SK-N-SH (cell line): ENCODE measurements around the gene GLIS1. TPM values are rescaled to one million over a fixed set of nuclear protein-coding genes. Genes with fewer than 3 reads are reported as not detected.

Experiments used
- CTCF ChIA-PET: fragments of 300-600, 350-600 bp; formaldehyde crosslinking; extraction: SDS; loops from one replicate; lab custom pipeline; 2021; lab: Yijun Ruan, JAX
- POLR2A ChIA-PET: fragments of 350-600 bp; sonication (Branson Sonifier 250); formaldehyde crosslinking; extraction: SDS; loops from one replicate; lab custom pipeline; 2020; ENCODE audit warnings: antibody characterized with exemption, inconsistent platforms; lab: Yijun Ruan, JAX
- DNase-seq: peaks from one replicate; pipeline ENCODE4 v3.0.0; 2012
- H2AFZ ChIP-seq: fragments of 200-600 bp; sonication (generic); 2 replicates; pipeline ENCODE4 v1.8.1; 2016; ENCODE audit warnings: antibody characterized with exemption, mild to moderate bottlenecking, low read depth
- H3F3A ChIP-seq: fragments of 200-600 bp; sonication (generic); replicated peaks from 2 replicates; pipeline ENCODE3; 2016; ENCODE audit warnings: antibody characterized with exemption, mild to moderate bottlenecking; ENCODE audit not compliant: insufficient read depth
- H3K27ac ChIP-seq, 2 experiments: fragments of 200-500 bp in 1 of 2; fragments of 200-600 bp in 1 of 2; sonication (Bioruptor generic) in 1 of 2; sonication (generic), shearing (Covaris generic) in 1 of 2; 2 replicates each; pipeline versions ENCODE4 v1.5.1 to v1.6.1; 2014 to 2016; ENCODE audit warnings: low read depth in 2 of 2, inconsistent platforms in 1 of 2, low read length in 1 of 2, mild to moderate bottlenecking in 1 of 2, mixed read lengths in 1 of 2
- H3K27me3 ChIP-seq: fragments of 200-600 bp; sonication (generic), shearing (Covaris generic); 2 replicates; pipeline ENCODE4 v1.6.1; 2016; ENCODE audit warnings: mixed run types; ENCODE audit not compliant: insufficient read depth
- H3K36me3 ChIP-seq, 2 experiments: fragments of 200-500 bp in 1 of 2; fragments of 200-600 bp in 1 of 2; sonication (Bioruptor generic) in 1 of 2; sonication (generic) in 1 of 2; replicated peaks in 1 of 2; 2 replicates each; pipeline versions ENCODE3 to v1.5.1; 2014 to 2016; ENCODE audit warnings: low read length in 1 of 2, mild to moderate bottlenecking in 1 of 2; ENCODE audit not compliant: insufficient read depth in 2 of 2, control insufficient read depth in 1 of 2
- H3K4me1 ChIP-seq, 2 experiments: fragments of 200-500 bp in 1 of 2; fragments of 200-600 bp in 1 of 2; sonication (Bioruptor generic) in 1 of 2; sonication (generic), shearing (Covaris generic) in 1 of 2; 2 replicates each; pipeline versions ENCODE4 v1.5.1 to v1.6.1; 2014 to 2016; ENCODE audit warnings: low read depth in 1 of 2, low read length in 1 of 2, mixed run types in 1 of 2; ENCODE audit not compliant: insufficient read depth in 2 of 2, control insufficient read depth in 1 of 2
- H3K4me2 ChIP-seq: fragments of 200-600 bp; sonication (generic), shearing (Covaris generic); 2 replicates; pipeline ENCODE4 v1.6.1; 2017; ENCODE audit warnings: mixed run types
- H3K4me3 ChIP-seq, 2 experiments: fragments of 200-500 bp in 1 of 2; fragments of 200-600 bp in 1 of 2; sonication (Bioruptor generic) in 1 of 2; sonication (generic), shearing (Covaris generic) in 1 of 2; 2 replicates each; pipeline versions ENCODE4 v1.5.1 to v1.8.1; 2014 to 2016; ENCODE audit warnings: low read depth in 2 of 2, inconsistent platforms in 1 of 2, low read length in 1 of 2, mild to moderate bottlenecking in 1 of 2, mixed read lengths in 1 of 2, moderate library complexity in 1 of 2
- H3K79me2 ChIP-seq: fragments of 200-600 bp; sonication (generic); 2 replicates; pipeline ENCODE4 v1.8.1; 2017; ENCODE audit warnings: mild to moderate bottlenecking; ENCODE audit not compliant: insufficient read depth
- H3K9ac ChIP-seq: fragments of 200-600 bp; sonication (generic); 2 replicates; pipeline ENCODE4 v1.6.1; 2017; ENCODE audit warnings: mixed run types
- H3K9me2 ChIP-seq: fragments of 200-600 bp; sonication (generic); 2 replicates; pipeline ENCODE4 v1.6.1; 2017; ENCODE audit warnings: mixed run types
- H3K9me3 ChIP-seq: fragments of 200-600 bp; sonication (generic); 2 replicates; pipeline ENCODE4 v1.6.1; 2017; ENCODE audit warnings: mixed run types, mild to moderate bottlenecking, moderate library complexity
- H4K20me1 ChIP-seq: fragments of 200-600 bp; sonication (generic); 2 replicates; pipeline ENCODE4 v1.6.1; 2017; ENCODE audit warnings: mild to moderate bottlenecking, mixed run types; ENCODE audit not compliant: insufficient read depth
- CTCF ChIP-seq: fragments of 200-600 bp; sonication (generic); IDR thresholded peaks from 2 replicates; pipeline ENCODE4 v1.6.1; 2017; ENCODE audit warnings: antibody characterized with exemption, mild to moderate bottlenecking, moderate library complexity
- ELF1 ChIP-seq: IDR thresholded peaks from 2 replicates; pipeline ENCODE4 v1.4.0; 2012
- EZH2phosphoT487 ChIP-seq: fragments of 200-600 bp; sonication (generic); IDR thresholded peaks from 2 replicates; pipeline ENCODE4 v1.6.1; 2017; ENCODE audit warnings: low read depth, mixed run types, mild to moderate bottlenecking, antibody characterized with exemption, moderate library complexity, borderline replicate concordance
- FOXJ3 ChIP-seq: sonication (generic); formaldehyde crosslinking; IDR thresholded peaks from 2 replicates; pipeline ENCODE4 v1.5.1; 2020; ENCODE audit warnings: mild to moderate bottlenecking, missing genetic modification reagents
- GATA2 ChIP-seq: sonication (generic); formaldehyde crosslinking; IDR thresholded peaks from 2 replicates; pipeline ENCODE4 v1.5.0; 2020; ENCODE audit warnings: mild to moderate bottlenecking, missing genetic modification reagents
- JUND ChIP-seq: IDR thresholded peaks from 2 replicates; pipeline ENCODE4 v1.4.0; 2012
- MEF2A ChIP-seq: IDR thresholded peaks from 2 replicates; pipeline ENCODE4 v1.4.0; 2012; ENCODE audit warnings: low read depth, borderline replicate concordance
- MXI1 ChIP-seq: IDR thresholded peaks from 2 replicates; pipeline ENCODE4 v1.6.1; 2012; ENCODE audit warnings: mild to moderate bottlenecking, low read depth, low read length, improper control_type of control experiment
- NFIC ChIP-seq: IDR thresholded peaks from 2 replicates; pipeline ENCODE4 v1.4.0; 2012; ENCODE audit warnings: borderline replicate concordance
- NRF1 ChIP-seq: IDR thresholded peaks from 2 replicates; pipeline ENCODE4 v1.6.1; 2012; ENCODE audit warnings: low read depth, mild to moderate bottlenecking, low read length
- RFX5 ChIP-seq: IDR thresholded peaks from 2 replicates; pipeline ENCODE4 v1.6.1; 2012; ENCODE audit warnings: mild to moderate bottlenecking, improper control_type of control experiment, low read length
- RXRA ChIP-seq: IDR thresholded peaks from 2 replicates; pipeline ENCODE4 v1.4.0; 2012; ENCODE audit warnings: low read depth, mild to moderate bottlenecking, borderline replicate concordance
- SIN3A ChIP-seq: IDR thresholded peaks from 2 replicates; pipeline ENCODE4 v1.6.1; 2012; ENCODE audit warnings: low read depth, mild to moderate bottlenecking, low read length, moderate library complexity, borderline replicate concordance
- TAF1 ChIP-seq: IDR thresholded peaks from 2 replicates; pipeline ENCODE4 v1.6.1; 2012; ENCODE audit warnings: low read depth, mild to moderate bottlenecking, low read length, moderate library complexity, borderline replicate concordance
- TCF12 ChIP-seq: IDR thresholded peaks from 2 replicates; pipeline ENCODE4 v1.4.0; 2012
- TEAD4 ChIP-seq: IDR thresholded peaks from 2 replicates; pipeline ENCODE4 v1.4.0; 2012; ENCODE audit warnings: mild to moderate bottlenecking, borderline replicate concordance; ENCODE audit not compliant: insufficient read depth
- USF2 ChIP-seq: fragments of 150-350 bp; IDR thresholded peaks from 2 replicates; pipeline ENCODE4 v1.6.1; 2017; ENCODE audit warnings: antibody characterized with exemption, low read length, low read depth, borderline replicate concordance
- WGBS: methylation state at CpG from one replicate; pipeline ENCODE4 v1.1.6; 2017; ENCODE audit warnings: low lambda C conversion rate; 5-methylcytosine and 5-hydroxymethylcytosine counted together
- polyA plus RNA-seq, 3 experiments: library from polyadenylated mRNA; depleted of rRNA; stranded (reverse); fragments of >200 nt; gene quantifications; 2 replicates each; pipeline ENCODE4 v1.2.3, GENCODE V29; 2012
- TF ChIP-seq, protein P1 (sequence below): IDR thresholded peaks from 2 replicates; pipeline ENCODE4 v1.4.0; 2012; ENCODE audit warnings: low read depth, borderline replicate concordance

Gene GLIS1
- polyA plus RNA-seq, 1 of the 3 experiments (the other 2 are of a cell fraction), result 0.13 TPM

DNA sequence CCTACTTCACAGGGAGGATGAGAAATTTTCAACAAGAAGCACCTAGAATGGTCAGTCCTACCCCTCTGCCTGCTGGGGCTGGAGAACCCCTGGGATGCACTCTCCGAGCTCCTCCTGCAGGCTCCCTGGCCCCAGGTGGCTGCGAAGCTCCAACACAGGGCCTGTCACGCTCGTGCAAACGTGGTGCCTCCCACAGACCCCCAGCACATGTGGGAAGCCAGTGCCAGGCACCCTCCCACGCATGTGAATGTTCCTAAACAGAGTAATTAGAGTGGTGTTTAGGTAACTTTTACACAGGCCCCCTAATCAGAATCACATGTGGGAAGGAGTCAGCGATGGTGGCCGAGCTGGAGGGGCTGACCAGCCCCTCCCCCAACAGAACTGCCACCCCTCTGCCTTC is 28.4 kb downstream of the GLIS1 start:
- no peak overlapping the region for H3K9ac ChIP-seq
- H3K36me3 ChIP-seq, result no peaks in the 10 kb centered on the region
- no peaks in the 10 kb centered on the region for H3K79me2 ChIP-seq
- DNase-seq, result no peak
- ChIA-PET CTCF (interaction anchor here (1.0 kb wide), 1 partner anchor 14 kb away, joined by 3 read pairs; no protein-coding TSS in a partner anchor), POLR2A (no interaction called here)
- TF ChIP-seq SIN3A (no peak), MEF2A (no peak), JUND (no peak), NFIC (no peak), MXI1 (no peak), RXRA (no peak), TAF1 (no peak), GATA2 (CRISPR knock-in tag) (no peak), TCF12 (no peak), FOXJ3 (CRISPR knock-in tag) (no peak), USF2 (no peak), TEAD4 (no peak)
- TF ChIP-seq, protein P1, sequence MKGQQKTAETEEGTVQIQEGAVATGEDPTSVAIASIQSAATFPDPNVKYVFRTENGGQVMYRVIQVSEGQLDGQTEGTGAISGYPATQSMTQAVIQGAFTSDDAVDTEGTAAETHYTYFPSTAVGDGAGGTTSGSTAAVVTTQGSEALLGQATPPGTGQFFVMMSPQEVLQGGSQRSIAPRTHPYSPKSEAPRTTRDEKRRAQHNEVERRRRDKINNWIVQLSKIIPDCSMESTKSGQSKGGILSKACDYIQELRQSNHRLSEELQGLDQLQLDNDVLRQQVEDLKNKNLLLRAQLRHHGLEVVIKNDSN, result no peak
- no peaks in the 10 kb centered on the region; a peak in 1 of 4 replicates for H3K4me1 ChIP-seq
- H3K4me2 ChIP-seq, result no peak overlapping the region
- H3K27me3 ChIP-seq, result no peaks in the 10 kb centered on the region; the same call in 1 of the 2 replicates
- no peaks in the 10 kb centered on the region for H3F3A ChIP-seq
- WGBS, result 41% methylated on average over 6 of the region's 8 CpGs
- no peaks in the 10 kb centered on the region for H3K9me3 ChIP-seq
- no peaks in the 10 kb centered on the region for H3K9me2 ChIP-seq
- H4K20me1 ChIP-seq, result no peaks in the 10 kb centered on the region
- H3K27ac ChIP-seq, result no peak overlapping the region
- no peak overlapping the region for H3K4me3 ChIP-seq
- no peak overlapping the region for H2AFZ ChIP-seq

GRCh38 chr1:53708687-53709086 is 30.3 kb downstream of the GLIS1 start:
- H4K20me1 ChIP-seq, result no peaks in the 10 kb centered on the region
- DNase-seq, result no peak
- no peaks in the 10 kb centered on the region for H3K9me3 ChIP-seq
- H3K79me2 ChIP-seq, result no peaks in the 10 kb centered on the region
- no peak overlapping the region for H3K4me2 ChIP-seq
- no peaks in the 10 kb centered on the region for H3F3A ChIP-seq
- no peak overlapping the region for H2AFZ ChIP-seq
- no peak overlapping the region for H3K9ac ChIP-seq
- no peak overlapping the region for H3K4me3 ChIP-seq
- CTCF ChIA-PET, result interaction anchor here (1.4 kb wide), 1 partner anchor 8 kb away, joined by 3 read pairs; no protein-coding TSS in a partner anchor
- TF ChIP-seq, protein P1, result no peak
- no peak for TF ChIP-seq CTCF
- no peak for TF ChIP-seq JUND
- no peak for TF ChIP-seq ELF1
- TF ChIP-seq MXI1, result no peak
- no peak for TF ChIP-seq SIN3A
- no peak for TF ChIP-seq FOXJ3 (CRISPR knock-in tag)
- TF ChIP-seq TAF1, result no peak
- no peak for TF ChIP-seq EZH2phosphoT487
- no peak for TF ChIP-seq NFIC
- TF ChIP-seq RFX5, result no peak
- no peak for TF ChIP-seq NRF1
- no peak overlapping the region for H3K27ac ChIP-seq
- no peaks in the 10 kb centered on the region; a peak in 1 of 4 replicates for H3K4me1 ChIP-seq
- WGBS, result 23% methylated on average over 1 of the region's 3 CpGs
- H3K36me3 ChIP-seq, result no peaks in the 10 kb centered on the region
- H3K27me3 ChIP-seq, result no peaks in the 10 kb centered on the region; the same call in 1 of the 2 replicates
- POLR2A ChIA-PET, result no interaction called here
- H3K9me2 ChIP-seq, result no peaks in the 10 kb centered on the region
